H1 (cell line): Measurements from ENCODE around the gene PRR5L. TPM values are rescaled to one million over a fixed set of nuclear protein-coding genes. Genes with fewer than 3 reads are reported as not detected.

Source experiments
- CTCF ChIA-PET: fragments of 300-600 bp; sonication (Branson Sonifier 250); formaldehyde crosslinking; loops from one replicate; lab custom pipeline; 2021; ENCODE audit not compliant: partially characterized antibody; lab: Charles Lee
- POLR2A ChIA-PET: fragments of 300-600 bp; sonication (Branson Sonifier 250); formaldehyde crosslinking; loops from one replicate; lab custom pipeline; 2021; ENCODE audit warnings: inconsistent platforms; ENCODE audit not compliant: partially characterized antibody; lab: Charles Lee
- DNase-seq, 2 experiments: peaks; one replicate each; pipeline versions ENCODE4 v3.0.0 to v3.0.0-alpha.2; 2010 to 2022; ENCODE audit warnings: low spot score in 2 of 2, low read depth in 1 of 2, mixed read lengths in 1 of 2
- FAIRE-seq: peaks from 2 replicates; lab custom pipeline; 2011; peaks lifted over from hg19 to GRCh38; lab: Jason Lieb, UNC
- H2AFZ ChIP-seq: 2 replicates; pipeline ENCODE4 v1.8.1; 2012; ENCODE audit warnings: low read length, inconsistent platforms
- H2AK5ac ChIP-seq: 2 replicates; pipeline ENCODE4 v1.6.1; 2013; ENCODE audit warnings: low read depth, low read length
- H2BK120ac ChIP-seq: replicated peaks from 2 replicates; pipeline ENCODE3; 2013; ENCODE audit warnings: low read depth, low read length, inconsistent platforms
- H2BK12ac ChIP-seq: 2 replicates; pipeline ENCODE4 v1.6.1; 2013; ENCODE audit warnings: low read depth, low read length
- H2BK15ac ChIP-seq: 2 replicates; pipeline ENCODE4 v1.6.1; 2013; ENCODE audit warnings: low read length
- H2BK20ac ChIP-seq: 2 replicates; pipeline ENCODE4 v1.6.1; 2013; ENCODE audit warnings: low read length
- H2BK5ac ChIP-seq: 2 replicates; pipeline ENCODE4 v1.6.1; 2013; ENCODE audit warnings: low read depth, low read length
- H3K14ac ChIP-seq: 2 replicates; pipeline ENCODE4 v1.6.1; 2013; ENCODE audit warnings: inconsistent platforms; ENCODE audit not compliant: insufficient read length
- H3K18ac ChIP-seq: 2 replicates; pipeline ENCODE4 v1.6.1; 2013; ENCODE audit warnings: low read length; ENCODE audit errors: extremely low read depth
- H3K23ac ChIP-seq: 2 replicates; pipeline ENCODE4 v1.6.1; 2013; ENCODE audit warnings: inconsistent platforms; ENCODE audit not compliant: insufficient read length
- H3K23me2 ChIP-seq: 2 replicates; pipeline ENCODE4 v1.6.1; 2013; ENCODE audit warnings: low read depth, low read length
- H3K27ac ChIP-seq: 2 replicates; pipeline ENCODE4 v1.6.1; 2011; ENCODE audit warnings: low read depth, low read length, inconsistent platforms
- H3K27me3 ChIP-seq, 4 experiments: replicated peaks in 1 of 4; 1 replicate in 1 of 4; 2 replicates in 3 of 4; pipeline versions ENCODE4 v1.6.1 to v1.8.1; 2011 to 2013; ENCODE audit warnings: low read length in 3 of 4, mild to moderate bottlenecking in 3 of 4, inconsistent platforms in 2 of 4, mixed read lengths in 2 of 4, moderate library complexity in 1 of 4; ENCODE audit not compliant: control insufficient read depth in 3 of 4, insufficient read depth in 3 of 4; ENCODE audit errors: extremely low read depth in 1 of 4
- H3K36me3 ChIP-seq, 4 experiments: 2 replicates each; pipeline versions ENCODE4 v1.6.1 to v1.8.1; 2011 to 2013; ENCODE audit warnings: mild to moderate bottlenecking in 4 of 4, low read length in 3 of 4, moderate library complexity in 2 of 4, control low read depth in 1 of 4, inconsistent platforms in 1 of 4; ENCODE audit not compliant: insufficient read depth in 4 of 4, control insufficient read depth in 2 of 4
- H3K4ac ChIP-seq: replicated peaks from 2 replicates; pipeline ENCODE3; 2013; ENCODE audit warnings: low read length, low read depth, mixed read lengths, inconsistent platforms; ENCODE audit not compliant: insufficient read length
- H3K4me1 ChIP-seq, 4 experiments: replicated peaks in 1 of 4; 1 replicate in 1 of 4; 2 replicates in 3 of 4; pipeline versions ENCODE4 v1.6.1 to v1.8.1; 2011 to 2013; ENCODE audit warnings: low read length in 3 of 4, inconsistent platforms in 2 of 4, mixed read lengths in 1 of 4; ENCODE audit not compliant: insufficient read depth in 4 of 4, control insufficient read depth in 3 of 4
- H3K4me2 ChIP-seq, 2 experiments: 2 replicates each; pipeline versions ENCODE4 v1.6.1 to v1.8.1; 2011 to 2013; ENCODE audit warnings: low read depth in 2 of 2, low read length in 2 of 2, control low read depth in 1 of 2, inconsistent platforms in 1 of 2, mild to moderate bottlenecking in 1 of 2; ENCODE audit not compliant: insufficient read depth in 1 of 2
- H3K4me3 ChIP-seq, 4 experiments: fragments of 200-600, 300-600 bp in 1 of 4; sonication (generic), shearing (Covaris generic), sonication (Bioruptor Twin) in 1 of 4; 2 replicates each; pipeline versions ENCODE4 v1.5.1 to v1.8.1; 2011 to 2016; ENCODE audit warnings: low read length in 4 of 4, low read depth in 3 of 4, control low read depth in 2 of 4, inconsistent platforms in 2 of 4, mild to moderate bottlenecking in 2 of 4, mixed read lengths in 1 of 4, moderate library complexity in 1 of 4; ENCODE audit not compliant: insufficient read depth in 2 of 4; ENCODE audit errors: extremely low read depth in 1 of 4
- H3K56ac ChIP-seq: replicated peaks from 2 replicates; pipeline ENCODE3; 2013; ENCODE audit warnings: low read depth, mild to moderate bottlenecking, mixed read lengths, low read length, inconsistent platforms; ENCODE audit not compliant: insufficient read length
- H3K79me1 ChIP-seq: 2 replicates; pipeline ENCODE4 v1.6.1; 2013; ENCODE audit warnings: low read depth, low read length, control low read depth
- H3K79me2 ChIP-seq, 2 experiments: 2 replicates each; pipeline versions ENCODE4 v1.6.1 to v1.8.1; 2012 to 2013; ENCODE audit warnings: low read length in 2 of 2, mild to moderate bottlenecking in 2 of 2, inconsistent platforms in 1 of 2; ENCODE audit not compliant: insufficient read depth in 2 of 2, control insufficient read depth in 1 of 2
- H3K9ac ChIP-seq, 4 experiments: replicated peaks in 1 of 4; 1 replicate in 1 of 4; 2 replicates in 3 of 4; pipeline versions ENCODE4 v1.6.1 to v1.8.1; 2011 to 2013; ENCODE audit warnings: low read depth in 3 of 4, low read length in 3 of 4, control low read depth in 2 of 4, mild to moderate bottlenecking in 2 of 4, moderate library complexity in 2 of 4, inconsistent platforms in 1 of 4; ENCODE audit errors: extremely low read depth in 1 of 4
- H3K9me3 ChIP-seq, 2 experiments: 2 replicates each; pipeline versions ENCODE4 v1.6.1 to v1.8.1; 2012 to 2013; ENCODE audit warnings: mild to moderate bottlenecking in 2 of 2, moderate library complexity in 2 of 2, control low read depth in 1 of 2, inconsistent platforms in 1 of 2, low read depth in 1 of 2, low read length in 1 of 2, mixed read lengths in 1 of 2; ENCODE audit not compliant: insufficient read depth in 2 of 2
- H4K20me1 ChIP-seq, 2 experiments: replicated peaks in 1 of 2; 2 replicates each; pipeline versions ENCODE3 to v1.8.1; 2011 to 2013; ENCODE audit warnings: inconsistent platforms in 2 of 2, low read length in 2 of 2, mild to moderate bottlenecking in 1 of 2; ENCODE audit not compliant: insufficient read depth in 2 of 2, control insufficient read depth in 1 of 2
- H4K5ac ChIP-seq: 2 replicates; pipeline ENCODE4 v1.6.1; 2013; ENCODE audit warnings: low read length, low read depth, mixed read lengths, inconsistent platforms; ENCODE audit not compliant: insufficient read length
- H4K8ac ChIP-seq: 2 replicates; pipeline ENCODE4 v1.8.0; 2013; ENCODE audit warnings: mild to moderate bottlenecking, moderate library complexity, low read length, inconsistent platforms; ENCODE audit not compliant: insufficient read depth; ENCODE audit errors: extremely low read depth
- H4K91ac ChIP-seq: replicated peaks from 2 replicates; pipeline ENCODE3; 2013; ENCODE audit warnings: low read length, mixed read lengths, inconsistent platforms; ENCODE audit not compliant: insufficient read length
- BACH1 ChIP-seq: IDR thresholded peaks from 2 replicates; pipeline ENCODE4 v1.6.1; 2012; ENCODE audit warnings: low read length, improper control_type of control experiment
- GABPA ChIP-seq: IDR thresholded peaks from 2 replicates; pipeline ENCODE4 v1.6.1; 2011; ENCODE audit warnings: mild to moderate bottlenecking, low read length, moderate library complexity, borderline replicate concordance; ENCODE audit not compliant: insufficient read depth
- RAD21 ChIP-seq, 2 experiments: IDR thresholded peaks in 1 of 2; conservative IDR thresholded peaks in 1 of 2; 2 replicates each; pipeline ENCODE4 v1.6.1; 2011; ENCODE audit warnings: low read depth in 2 of 2, low read length in 2 of 2, improper control_type of control experiment in 1 of 2, inconsistent platforms in 1 of 2, mild to moderate bottlenecking in 1 of 2, moderate library complexity in 1 of 2
- SP4 ChIP-seq: IDR thresholded peaks from 2 replicates; pipeline ENCODE4 v1.6.1; 2012; ENCODE audit warnings: low read length, inconsistent platforms
- SRF ChIP-seq: IDR thresholded peaks from 2 replicates; pipeline ENCODE4 v1.6.1; 2011; ENCODE audit warnings: mild to moderate bottlenecking, low read depth, low read length, moderate library complexity
- SUZ12 ChIP-seq: fragments of 200-600 bp; sonication (generic); IDR thresholded peaks from 2 replicates; pipeline ENCODE4 v1.6.1; 2012; ENCODE audit warnings: mild to moderate bottlenecking, inconsistent platforms, low read length, moderate library complexity, mixed read lengths
- TCF12 ChIP-seq: IDR thresholded peaks from 2 replicates; pipeline ENCODE4 v1.6.1; 2011; ENCODE audit warnings: low read depth, mild to moderate bottlenecking, low read length
- WGBS, 2 experiments: shearing (Covaris generic) in 1 of 2; methylation state at CpG; one replicate each; pipeline versions ENCODE4 v1.1.6 to v1.1.7; 2013 to 2015; ENCODE audit warnings: low lambda C conversion rate in 2 of 2, mixed read lengths in 2 of 2, inconsistent platforms in 1 of 2, low coverage in 1 of 2, missing lambda C conversion rate in 1 of 2; ENCODE audit not compliant: insufficient replicate concordance in 2 of 2, insufficient coverage in 1 of 2, insufficient read length in 1 of 2; ENCODE audit errors: extremely low coverage in 1 of 2, missing lambda C conversion rate in 1 of 2; 5-methylcytosine and 5-hydroxymethylcytosine counted together
- polyA plus RNA-seq, 7 experiments: library from polyadenylated mRNA; depleted of rRNA in 3 of 7; stranded (reverse) in 5 of 7; unstranded in 2 of 7; fragments of >200 nt in 5 of 7; fragments of 200-250 nt in 2 of 7; gene quantifications; 1 replicate in 5 of 7; 2 replicates in 1 of 7; 4 replicates in 1 of 7; pipeline versions ENCODE4 v1.2.1 to v1.2.3, GENCODE V29; 2011 to 2013; ENCODE audit warnings: missing spikeins in 2 of 7, mixed read lengths in 2 of 7
- total RNA-seq: library from RNA; stranded (reverse); fragmentation: NEBNext Ultra II Directional; extraction: Animal tissue kit (Norgen Biotek cat#: 25700); gene quantifications from 2 replicates; pipeline ENCODE4 v1.2.1, GENCODE V29; 2021
- TF ChIP-seq, protein P1 (sequence below), 3 experiments: IDR thresholded peaks; 1 replicate in 2 of 3; 2 replicates in 1 of 3; pipeline versions ENCODE4 v1.5.1 to v1.6.1; 2011; ENCODE audit warnings: low read length in 3 of 3, mild to moderate bottlenecking in 3 of 3, inconsistent platforms in 2 of 3, low read depth in 1 of 3, moderate library complexity in 1 of 3; ENCODE audit not compliant: insufficient read depth in 1 of 3; ENCODE audit errors: control extremely low read depth in 1 of 3
- TF ChIP-seq, protein P2 (sequence below): IDR thresholded peaks from 2 replicates; pipeline ENCODE4 v1.6.1; 2011; ENCODE audit warnings: low read depth, mild to moderate bottlenecking, low read length; ENCODE audit not compliant: insufficient read depth
- TF ChIP-seq, protein P3 (sequence below): IDR thresholded peaks from 2 replicates; pipeline ENCODE4 v1.6.1; 2011; ENCODE audit warnings: low read length, improper control_type of control experiment

Gene PRR5L
- total and polyA plus RNA-seq, 2 of the 8 experiments (the other 6 are each of a cell fraction or from before 2014, with no cell fraction given), result 6.6 to 10.1 TPM

DNA sequence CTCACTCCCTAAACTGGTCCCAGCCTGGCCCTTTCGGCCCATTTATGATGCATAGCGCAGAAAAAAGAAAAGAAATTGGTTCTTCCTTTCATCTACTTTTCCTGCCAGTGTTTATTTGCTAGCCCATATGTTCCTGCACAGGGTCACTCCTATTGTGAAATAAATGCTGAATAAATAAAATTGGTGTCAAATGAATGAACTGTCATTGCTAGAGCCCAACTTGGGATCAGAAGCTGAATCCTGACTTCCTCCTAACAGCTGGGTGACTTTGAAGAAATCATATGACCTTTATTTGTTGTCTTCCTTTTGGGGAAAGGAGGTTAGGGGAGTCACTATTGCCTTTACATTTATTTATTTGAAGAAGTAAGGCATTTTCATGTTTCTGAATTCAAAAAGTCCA, 92.0 kb downstream of the PRR5L start:
- Histone ChIP-seq H4K91ac (no peak overlapping the region), H3K4me3 (no peak overlapping the region), H3K18ac (no peak overlapping the region), H3K4ac (no peak overlapping the region), H3K14ac (no peak overlapping the region), H3K9ac (no peak overlapping the region), H2BK120ac (no peak overlapping the region), H3K23ac (no peak overlapping the region), H2AFZ (no peak overlapping the region), H3K23me2 (no peaks in the 10 kb centered on the region), H2BK15ac (no peak overlapping the region), H3K4me1 (no peaks in the 10 kb centered on the region; a peak in 1 of 7 replicates), H2BK12ac (no peak overlapping the region), H3K4me2 (no peak overlapping the region), H4K20me1 (no peaks in the 10 kb centered on the region), H3K79me2 (no peaks in the 10 kb centered on the region), H3K79me1 (no peaks in the 10 kb centered on the region), H2BK5ac (no peak overlapping the region), H2BK20ac (no peak overlapping the region), H3K27ac (no peak overlapping the region), H4K8ac (no peak overlapping the region), H2AK5ac (no peak overlapping the region), H3K9me3 (no peaks in the 10 kb centered on the region), H4K5ac (no peak overlapping the region), H3K56ac (no peak overlapping the region), H3K36me3 (no peaks in the 10 kb centered on the region), H3K27me3 (no peaks in the 10 kb centered on the region)
- WGBS, 2 experiments, result 89% methylated on average over 2 of the region's 2 CpGs; no CpG with 5 or more reads in 1 of the 2 experiments
- ChIA-PET CTCF (interaction anchor here (2.0 to 3.4 kb wide), 2 partner anchors 10 to 96 kb away, joined by 10 to 12 read pairs; no protein-coding TSS in a partner anchor), POLR2A (no interaction called here)
- no peak for DNase-seq
- FAIRE-seq, result no peak
- TF ChIP-seq, protein P1, sequence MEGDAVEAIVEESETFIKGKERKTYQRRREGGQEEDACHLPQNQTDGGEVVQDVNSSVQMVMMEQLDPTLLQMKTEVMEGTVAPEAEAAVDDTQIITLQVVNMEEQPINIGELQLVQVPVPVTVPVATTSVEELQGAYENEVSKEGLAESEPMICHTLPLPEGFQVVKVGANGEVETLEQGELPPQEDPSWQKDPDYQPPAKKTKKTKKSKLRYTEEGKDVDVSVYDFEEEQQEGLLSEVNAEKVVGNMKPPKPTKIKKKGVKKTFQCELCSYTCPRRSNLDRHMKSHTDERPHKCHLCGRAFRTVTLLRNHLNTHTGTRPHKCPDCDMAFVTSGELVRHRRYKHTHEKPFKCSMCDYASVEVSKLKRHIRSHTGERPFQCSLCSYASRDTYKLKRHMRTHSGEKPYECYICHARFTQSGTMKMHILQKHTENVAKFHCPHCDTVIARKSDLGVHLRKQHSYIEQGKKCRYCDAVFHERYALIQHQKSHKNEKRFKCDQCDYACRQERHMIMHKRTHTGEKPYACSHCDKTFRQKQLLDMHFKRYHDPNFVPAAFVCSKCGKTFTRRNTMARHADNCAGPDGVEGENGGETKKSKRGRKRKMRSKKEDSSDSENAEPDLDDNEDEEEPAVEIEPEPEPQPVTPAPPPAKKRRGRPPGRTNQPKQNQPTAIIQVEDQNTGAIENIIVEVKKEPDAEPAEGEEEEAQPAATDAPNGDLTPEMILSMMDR (IDR thresholded peaks at IDR 0.05; ENCODE audit: control extremely low read depth in 1 of 3, insufficient read depth in 1 of 3, low read depth in 1 of 3, low read length in 3 of 3), result no peak
- TF ChIP-seq, protein P2, sequence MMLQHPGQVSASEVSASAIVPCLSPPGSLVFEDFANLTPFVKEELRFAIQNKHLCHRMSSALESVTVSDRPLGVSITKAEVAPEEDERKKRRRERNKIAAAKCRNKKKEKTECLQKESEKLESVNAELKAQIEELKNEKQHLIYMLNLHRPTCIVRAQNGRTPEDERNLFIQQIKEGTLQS, result no peak
- TF ChIP-seq BACH1, result no peak
- TF ChIP-seq RAD21 (IDR thresholded peaks at IDR 0.05 in 1 of 2, conservative IDR thresholded peaks at IDR 0.05 in 1 of 2; ENCODE audit: low read depth in 2 of 2, low read length in 2 of 2), result no peak
- no peak for TF ChIP-seq GABPA
- TF ChIP-seq, protein P3, sequence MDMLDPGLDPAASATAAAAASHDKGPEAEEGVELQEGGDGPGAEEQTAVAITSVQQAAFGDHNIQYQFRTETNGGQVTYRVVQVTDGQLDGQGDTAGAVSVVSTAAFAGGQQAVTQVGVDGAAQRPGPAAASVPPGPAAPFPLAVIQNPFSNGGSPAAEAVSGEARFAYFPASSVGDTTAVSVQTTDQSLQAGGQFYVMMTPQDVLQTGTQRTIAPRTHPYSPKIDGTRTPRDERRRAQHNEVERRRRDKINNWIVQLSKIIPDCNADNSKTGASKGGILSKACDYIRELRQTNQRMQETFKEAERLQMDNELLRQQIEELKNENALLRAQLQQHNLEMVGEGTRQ, result no peak
- TF ChIP-seq SUZ12, result no peak
- TF ChIP-seq SRF, result no peak
- TF ChIP-seq SP4, result no peak
- TF ChIP-seq TCF12, result no peak
